GM06990 (cell line): ENCODE measurements around the gene SLC8A3.

Experiments used
- DNase-seq: peaks from one replicate; pipeline ENCODE4 v3.0.0-alpha.2; 2011; ENCODE audit not compliant: insufficient read length; ENCODE audit errors: extremely low read depth
- H3K27me3 ChIP-seq: replicated peaks from 2 replicates; pipeline ENCODE4 v1.6.0; 2011; ENCODE audit warnings: low read length; ENCODE audit not compliant: control insufficient read depth, insufficient read depth
- H3K36me3 ChIP-seq: 2 replicates; pipeline ENCODE4 v1.5.1; 2011; ENCODE audit warnings: low read length; ENCODE audit not compliant: control insufficient read depth, insufficient read depth
- H3K4me3 ChIP-seq: replicated peaks from 2 replicates; pipeline ENCODE4 v1.5.1; 2011; ENCODE audit warnings: low read depth, mild to moderate bottlenecking, control low read depth, low read length
- CTCF ChIP-seq: IDR thresholded peaks from 2 replicates; pipeline ENCODE4 v1.5.1; 2011; ENCODE audit warnings: low read length, control low read depth, mild to moderate bottlenecking, inconsistent platforms; ENCODE audit not compliant: insufficient read depth, poor library complexity, severe bottlenecking

The SLC8A3 gene

GRCh38 chr14:70029296-70030132 is 159.2 kb downstream of the SLC8A3 start:
- DNase-seq: no peak
- H3K36me3 ChIP-seq: no peaks in the 10 kb centered on the region
- TF ChIP-seq CTCF: no peak
- H3K27me3 ChIP-seq: no peaks in the 10 kb centered on the region
- no peak overlapping the region for H3K4me3 ChIP-seq

GRCh38 chr14:70027785-70028428 is 160.8 kb downstream of the SLC8A3 start:
- Histone ChIP-seq H3K36me3 (no peaks in the 10 kb centered on the region), H3K4me3 (no peak overlapping the region), H3K27me3 (no peaks in the 10 kb centered on the region)
- TF ChIP-seq CTCF: peak; percentile 93
- peak; percentile 59 for DNase-seq

- no peak for TF ChIP-seq CTCF
- DNase-seq: no peak
- Histone ChIP-seq H3K27me3 (no peaks in the 10 kb centered on the region), H3K4me3 (no peak overlapping the region), H3K36me3 (no peaks in the 10 kb centered on the region)
Measured at GRCh38 chr14:70023871-70024270, 164.9 kb downstream of the SLC8A3 start.

GRCh38 chr14:70022771-70023445 is 165.8 kb downstream of the SLC8A3 start:
- Histone ChIP-seq H3K4me3 (no peak overlapping the region), H3K27me3 (no peaks in the 10 kb centered on the region), H3K36me3 (no peaks in the 10 kb centered on the region)
- DNase-seq: no peak
- no peak for TF ChIP-seq CTCF

- Histone ChIP-seq H3K27me3 (no peaks in the 10 kb centered on the region), H3K4me3 (no peak overlapping the region), H3K36me3 (no peaks in the 10 kb centered on the region)
- TF ChIP-seq CTCF: no peak
- DNase-seq: no peak
Measured at GRCh38 chr14:70021548-70022220, 167.1 kb downstream of the SLC8A3 start.
